Activated T-cell treated with anti-CD3 and anti-CD28 coated beads for 48 hours (primary cell): ENCODE results near the gene DDX47.
"Not testable (repeated sequence)": the region's sequence is repeated elsewhere in the genome, so short reads cannot be mapped to it uniquely, and the experiment has no call there.

Experiments used
- DNase-seq: peaks from one replicate; pipeline ENCODE4 v3.0.0-alpha.2; 2020; ENCODE audit warnings: low read depth

Gene DDX47

GRCh38 chr12:12872139-12872933, 59.2 kb downstream of the DDX47 start:
- no peak for DNase-seq

- no peak for DNase-seq
Measured at GRCh38 chr12:12872934-12873275, 59.8 kb downstream of the DDX47 start.

DNA sequence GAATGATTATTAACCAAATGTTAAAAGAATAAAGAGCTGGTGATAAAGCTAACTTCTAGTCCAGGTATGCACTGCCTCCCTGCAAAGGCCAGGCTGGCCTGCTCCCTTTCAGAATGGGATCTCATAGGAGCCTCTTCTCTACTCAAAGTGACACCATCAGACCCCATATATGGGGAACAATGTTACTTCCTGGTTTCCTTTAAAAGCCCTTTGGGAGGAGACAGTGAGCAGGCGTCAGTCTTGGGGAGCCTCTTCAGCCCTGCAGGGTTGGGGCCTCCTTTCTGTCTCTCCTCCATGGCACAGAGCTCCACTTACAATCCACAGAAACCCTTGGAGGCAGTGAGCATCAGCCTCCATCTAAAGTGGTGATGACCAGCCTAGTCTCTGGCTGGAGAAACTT, 60.9 kb downstream of the DDX47 start:
- DNase-seq, result no peak

DNA sequence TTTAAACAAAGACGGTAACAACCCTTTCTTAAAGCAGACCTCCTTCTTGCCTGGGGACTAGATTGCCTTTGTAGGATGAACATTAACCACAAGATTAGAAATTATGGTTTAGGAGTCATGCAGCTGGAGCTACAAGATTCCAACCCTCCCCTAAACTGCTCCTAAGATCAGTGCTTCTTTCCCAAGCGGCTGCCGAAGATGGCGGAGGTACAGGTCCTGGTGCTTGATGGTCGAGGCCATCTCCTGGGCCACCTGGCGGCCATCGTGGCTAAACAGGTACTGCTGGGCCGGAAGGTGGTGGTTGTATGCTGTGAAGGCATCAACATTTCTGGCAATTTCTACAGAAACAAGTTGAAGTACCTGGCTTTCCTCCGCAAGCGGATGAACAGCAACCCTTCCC, 62.2 kb downstream of the DDX47 start:
- not testable (repeated sequence) for DNase-seq

DNA sequence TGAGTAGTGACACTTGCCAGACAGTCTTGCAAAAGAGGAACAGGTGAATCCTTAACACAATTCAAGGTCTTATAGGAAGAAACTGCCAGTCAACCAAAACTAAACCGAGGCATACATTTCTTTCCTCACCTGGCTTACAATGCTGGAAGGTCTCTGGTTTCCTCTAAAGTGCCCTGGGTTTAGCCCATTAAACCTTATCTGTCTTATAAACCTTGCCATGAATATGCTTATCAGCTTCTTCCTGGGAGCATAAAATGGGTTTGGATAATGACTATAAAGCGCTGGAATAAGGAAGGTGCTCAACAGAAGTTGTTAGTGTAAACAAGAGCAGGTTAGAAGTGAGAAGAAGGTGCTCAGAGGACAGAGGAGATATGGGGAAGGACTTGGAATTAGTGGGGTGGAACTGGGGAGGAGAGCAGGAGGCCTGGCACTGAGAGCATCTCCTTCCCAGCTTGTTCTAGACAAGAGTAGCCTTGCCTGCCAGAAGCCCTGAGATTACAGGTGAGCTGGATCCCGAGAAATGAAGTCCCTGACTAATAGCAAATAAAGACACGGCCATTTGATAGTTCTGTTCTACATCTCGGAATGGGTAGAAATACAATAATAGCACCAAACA, 64.1 kb downstream of the DDX47 start:
- DNase-seq, result no peak

GRCh38 chr12:12877781-12878455, 64.8 kb downstream of the DDX47 start:
- no peak for DNase-seq
